HCT116 (cell line): ENCODE data around the gene BBS4.

Experiments used
- JUND ChIP-seq: IDR thresholded peaks from 2 replicates; pipeline ENCODE4 v1.6.1; 2012
- POLR2AphosphoS5 ChIP-seq: IDR thresholded peaks from 2 replicates; pipeline ENCODE4 v1.6.1; 2011; ENCODE audit warnings: mild to moderate bottlenecking, low read depth, low read length, moderate library complexity
- YY1 ChIP-seq: IDR thresholded peaks from 2 replicates; pipeline ENCODE4 v1.6.1; 2011; ENCODE audit warnings: low read length, low read depth, moderate library complexity, mild to moderate bottlenecking; ENCODE audit not compliant: insufficient replicate concordance; ENCODE audit errors: extremely low read depth
- ZNF274 ChIP-seq: fragments of 200-500 bp; sonication (Bioruptor generic); IDR thresholded peaks from 2 replicates; pipeline ENCODE4 v1.6.1; 2014; ENCODE audit warnings: mild to moderate bottlenecking, low read depth, low read length, inconsistent platforms
- TF ChIP-seq, protein P1 (sequence below), 3 experiments: fragments of 200-600 bp in 1 of 3; sonication (generic) in 1 of 3; IDR thresholded peaks in 2 of 3; conservative IDR thresholded peaks in 1 of 3; 2 replicates each; pipeline ENCODE4 v1.5.1; 2012 to 2017; ENCODE audit warnings: low read depth in 2 of 3, low read length in 2 of 3, antibody characterized with exemption in 1 of 3, borderline replicate concordance in 1 of 3, control low read depth in 1 of 3, mild to moderate bottlenecking in 1 of 3, mixed read lengths in 1 of 3, mixed run types in 1 of 3, moderate library complexity in 1 of 3; ENCODE audit not compliant: insufficient read depth in 1 of 3

DNA sequence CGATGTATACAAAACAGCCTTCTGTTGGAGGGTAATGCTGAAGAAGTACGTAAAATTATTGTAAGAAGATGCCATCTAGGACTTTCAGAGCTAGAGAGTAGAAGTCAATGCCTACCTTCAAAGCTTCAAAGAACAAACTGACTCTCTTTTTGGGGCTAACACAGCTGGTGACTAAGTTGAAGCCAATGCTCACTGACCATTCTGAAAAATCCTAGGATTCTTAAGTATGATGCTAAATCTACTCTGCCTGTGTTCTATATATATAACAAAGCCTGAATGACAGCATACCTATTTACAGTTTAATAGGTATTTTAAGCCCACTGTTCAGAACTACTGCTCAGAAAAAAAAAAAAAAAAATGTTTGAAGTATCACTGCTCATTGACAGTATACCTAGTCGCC, 78.6 kb downstream of the BBS4 start:
- TF ChIP-seq, protein P1, sequence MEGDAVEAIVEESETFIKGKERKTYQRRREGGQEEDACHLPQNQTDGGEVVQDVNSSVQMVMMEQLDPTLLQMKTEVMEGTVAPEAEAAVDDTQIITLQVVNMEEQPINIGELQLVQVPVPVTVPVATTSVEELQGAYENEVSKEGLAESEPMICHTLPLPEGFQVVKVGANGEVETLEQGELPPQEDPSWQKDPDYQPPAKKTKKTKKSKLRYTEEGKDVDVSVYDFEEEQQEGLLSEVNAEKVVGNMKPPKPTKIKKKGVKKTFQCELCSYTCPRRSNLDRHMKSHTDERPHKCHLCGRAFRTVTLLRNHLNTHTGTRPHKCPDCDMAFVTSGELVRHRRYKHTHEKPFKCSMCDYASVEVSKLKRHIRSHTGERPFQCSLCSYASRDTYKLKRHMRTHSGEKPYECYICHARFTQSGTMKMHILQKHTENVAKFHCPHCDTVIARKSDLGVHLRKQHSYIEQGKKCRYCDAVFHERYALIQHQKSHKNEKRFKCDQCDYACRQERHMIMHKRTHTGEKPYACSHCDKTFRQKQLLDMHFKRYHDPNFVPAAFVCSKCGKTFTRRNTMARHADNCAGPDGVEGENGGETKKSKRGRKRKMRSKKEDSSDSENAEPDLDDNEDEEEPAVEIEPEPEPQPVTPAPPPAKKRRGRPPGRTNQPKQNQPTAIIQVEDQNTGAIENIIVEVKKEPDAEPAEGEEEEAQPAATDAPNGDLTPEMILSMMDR (IDR thresholded peaks at IDR 0.05 in 2 of 3, conservative IDR thresholded peaks at IDR 0.05 in 1 of 3; ENCODE audit: borderline replicate concordance in 1 of 3, insufficient read depth in 1 of 3, low read depth in 2 of 3, low read length in 2 of 3), result no peak
- TF ChIP-seq JUND (no peak), YY1 (no peak), ZNF274 (no peak), POLR2AphosphoS5 (no peak)
